Measurements from ENCODE around the gene PLCZ1.
"Not testable (repeated sequence)": the region's sequence is repeated elsewhere in the genome, so short reads cannot be mapped to it uniquely, and the experiment has no call there.

The PLCZ1 gene

DNA sequence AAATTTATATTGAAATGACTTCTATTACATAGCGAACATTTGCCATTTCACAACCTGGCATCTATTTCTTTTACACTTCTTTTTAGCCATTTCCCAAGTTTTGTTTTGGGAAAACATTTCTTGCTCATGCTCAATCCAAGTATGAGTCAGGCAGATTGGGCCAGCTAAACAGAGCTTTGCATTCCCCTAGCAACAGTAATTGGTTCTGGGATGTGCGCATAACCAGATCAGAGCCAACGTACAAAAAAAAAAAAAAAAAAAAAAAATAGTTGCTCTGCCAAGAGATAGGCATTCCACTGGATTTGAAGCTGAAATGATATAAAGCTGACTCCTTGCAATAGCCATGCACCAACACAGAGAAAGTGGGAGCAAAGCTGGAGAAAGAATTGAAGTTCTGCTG lies 37.5 kb downstream of the PLCZ1 start:
- DNase-seq = no peak

DNA sequence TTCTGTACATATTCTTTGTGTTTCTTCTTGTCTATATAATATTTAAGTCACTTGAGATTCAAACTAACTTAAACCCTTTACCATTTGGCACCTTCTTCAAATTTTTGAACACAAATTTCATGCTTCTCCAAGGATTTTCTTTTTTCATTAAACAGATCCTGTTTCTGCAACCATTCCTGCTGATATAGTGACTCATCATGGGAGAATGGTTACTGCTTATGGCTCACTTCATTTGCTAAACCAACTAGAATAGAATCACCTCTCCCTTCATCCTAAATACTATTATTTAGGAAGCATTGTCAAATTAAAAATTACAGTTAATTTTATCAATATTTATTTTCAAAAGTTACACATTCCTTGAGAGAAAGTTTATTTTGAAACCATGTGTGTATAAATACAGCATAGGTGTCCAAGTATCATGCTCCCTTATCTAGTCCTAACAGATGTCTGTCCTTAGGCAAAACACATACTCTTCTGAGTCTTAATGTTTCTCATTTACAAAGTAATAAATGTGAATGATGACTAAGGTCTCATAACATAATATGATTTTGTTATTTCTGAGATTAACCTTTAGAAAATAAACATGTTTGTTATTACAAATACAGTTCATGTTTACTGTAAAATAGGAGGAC lies 40.7 kb downstream of the PLCZ1 start:
- no peak for DNase-seq

DNA sequence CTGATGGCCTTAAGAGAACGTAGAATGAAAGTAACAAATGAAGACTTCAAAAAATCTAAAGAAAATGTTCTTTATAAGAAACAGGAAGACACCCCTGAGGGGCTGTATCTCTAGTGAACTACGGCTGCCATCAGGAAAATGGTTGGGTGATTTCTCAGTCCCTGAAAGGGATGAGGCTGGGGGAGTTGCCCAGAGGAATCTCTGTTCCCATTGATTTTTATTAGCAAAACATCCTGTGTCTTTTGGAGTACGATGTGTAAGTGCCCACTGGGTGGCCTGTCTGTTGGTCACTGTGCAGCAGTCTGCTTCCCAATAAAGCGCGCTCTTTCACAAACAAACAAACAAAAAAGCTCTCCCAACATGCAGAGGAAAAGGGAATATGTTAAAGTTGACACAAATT lies 43.8 kb downstream of the PLCZ1 start:
- not testable (repeated sequence) for DNase-seq

DNA sequence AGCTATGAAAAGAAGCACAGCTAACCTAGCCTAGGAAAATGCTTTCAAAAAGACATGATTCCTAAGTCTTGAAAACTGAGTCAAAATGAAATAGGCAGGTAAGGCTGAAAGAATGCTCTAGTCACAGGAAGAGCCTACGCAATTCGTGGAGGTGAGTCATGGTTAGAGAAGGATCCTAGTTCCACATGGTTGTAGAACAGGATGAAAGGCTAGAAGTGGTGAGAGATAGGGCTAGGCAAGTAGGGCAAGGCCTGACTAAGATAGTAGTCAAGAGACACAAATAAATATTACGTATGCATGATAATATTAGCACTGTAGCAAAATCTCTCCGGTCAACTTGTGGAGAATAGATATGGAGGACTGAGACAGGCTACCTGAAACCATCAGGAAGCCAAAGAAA lies 47.2 kb downstream of the PLCZ1 start:
- no peak for DNase-seq

DNA sequence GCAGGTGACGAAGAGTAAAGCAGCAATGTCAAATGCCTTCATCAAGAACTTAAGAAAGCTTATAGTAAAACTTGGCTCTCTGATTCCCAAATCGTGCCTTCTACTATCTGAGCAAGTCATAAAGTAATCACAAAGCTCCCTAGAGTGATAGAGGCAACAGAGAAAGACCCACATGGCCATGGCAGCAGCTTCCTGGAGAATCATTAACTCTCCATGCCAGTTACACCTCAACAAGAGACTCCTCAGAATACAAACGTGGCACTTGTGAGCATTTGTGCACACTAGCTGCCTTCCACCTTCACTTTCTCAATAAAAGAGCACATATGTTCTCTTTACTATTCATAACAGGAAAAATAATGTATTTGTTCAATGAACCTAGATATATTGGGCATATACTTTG lies 48.0 kb downstream of the PLCZ1 start:
- DNase-seq = no peak

DNA sequence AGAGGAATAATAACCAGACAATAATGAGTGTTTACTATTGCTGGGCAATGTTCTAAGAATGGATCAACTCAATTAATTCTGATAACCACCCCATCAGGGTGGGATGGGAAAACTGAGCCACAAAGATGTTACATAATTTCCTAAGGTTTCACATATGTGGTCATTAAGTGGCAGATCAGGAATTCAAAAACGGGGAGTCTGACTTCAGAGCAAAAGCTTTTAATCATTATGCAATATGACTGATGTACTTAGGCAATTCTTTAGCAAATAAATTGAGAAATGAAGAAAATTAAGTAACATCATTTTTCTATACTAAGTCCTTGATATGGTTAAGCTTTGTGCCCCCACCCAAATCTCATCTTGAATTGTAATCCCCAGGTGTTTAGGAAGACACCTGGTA lies 53.4 kb downstream of the PLCZ1 start:
- DNase-seq = no peak

DNA sequence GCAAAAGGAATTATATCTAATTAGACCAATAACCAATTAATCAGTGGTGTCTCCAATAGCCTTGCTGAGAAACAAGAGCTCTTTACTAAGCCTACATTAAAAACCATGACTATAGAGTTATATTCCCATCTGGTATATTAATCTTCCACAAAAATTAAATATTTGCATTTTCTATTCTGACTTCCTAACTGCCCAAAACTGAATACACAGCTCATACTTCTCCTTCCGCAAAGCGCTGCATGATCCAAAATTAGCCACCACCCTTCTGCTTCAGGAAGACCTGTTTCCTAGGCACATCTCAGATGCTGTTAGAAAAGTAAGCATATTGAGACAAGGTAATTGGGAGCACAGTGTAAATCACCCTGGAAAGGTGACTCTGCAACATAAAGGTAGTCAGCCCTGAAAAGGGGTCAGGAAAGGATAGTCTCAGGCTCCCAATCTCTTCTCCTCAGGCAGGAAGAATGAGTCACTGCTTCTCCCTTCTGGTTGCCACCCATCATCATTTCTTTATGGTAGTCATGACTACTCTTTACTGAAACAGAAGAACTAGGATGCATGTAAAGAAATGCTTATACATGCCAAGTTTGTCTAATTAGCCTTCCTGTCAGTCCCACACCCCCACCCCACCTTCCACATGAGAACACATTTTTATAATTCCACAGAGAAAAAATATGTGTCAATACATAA lies 54.3 kb downstream of the PLCZ1 start:
- DNase-seq = no peak

DNA sequence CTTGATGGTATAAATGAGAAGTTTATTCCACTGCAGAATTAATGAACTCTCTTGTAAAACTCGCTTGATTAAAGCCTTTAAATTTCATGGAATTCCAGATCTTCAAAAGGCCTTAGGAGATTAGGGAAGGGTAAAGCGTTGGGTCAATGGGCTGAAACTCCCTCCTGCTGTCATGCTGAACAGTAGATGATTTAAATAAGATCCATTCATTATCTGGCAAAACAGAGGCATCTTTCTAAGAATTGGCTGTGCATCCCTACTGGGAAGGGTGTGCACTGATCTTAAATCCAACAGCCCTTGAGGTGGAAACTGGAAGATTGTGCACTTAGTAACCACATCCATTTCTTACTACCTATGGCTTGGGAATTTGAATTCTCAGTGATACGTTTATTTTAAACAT lies 56.0 kb downstream of the PLCZ1 start:
- no peak for DNase-seq

DNA sequence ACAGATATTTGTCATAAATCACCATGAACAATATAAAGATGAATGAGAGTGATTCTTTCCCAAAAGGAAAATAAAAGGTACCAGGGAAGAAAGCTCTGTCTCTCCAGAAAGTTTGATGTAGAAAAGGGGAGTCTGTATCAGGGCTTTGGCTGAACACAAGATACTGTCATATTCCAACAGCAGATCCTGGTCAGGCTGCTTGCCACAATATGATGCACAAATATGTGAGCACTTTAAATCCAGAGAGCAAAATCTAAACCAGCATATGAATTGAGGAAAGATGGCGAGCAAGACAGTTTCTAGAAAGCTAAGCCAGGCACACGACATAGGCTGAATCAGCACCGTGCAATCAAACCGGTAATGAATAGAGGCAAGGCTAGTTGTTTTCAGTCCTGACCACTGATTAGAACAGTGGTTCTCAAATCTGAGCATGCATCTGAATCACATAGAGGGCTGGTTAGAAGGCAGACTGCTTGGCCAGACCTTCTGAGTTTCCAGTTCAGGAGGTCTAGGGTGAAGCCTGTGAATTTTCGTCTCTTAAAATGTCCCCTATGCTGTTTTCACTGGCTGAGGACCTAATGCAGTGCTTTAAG lies 60.7 kb downstream of the PLCZ1 start:
- DNase-seq = no peak

DNA sequence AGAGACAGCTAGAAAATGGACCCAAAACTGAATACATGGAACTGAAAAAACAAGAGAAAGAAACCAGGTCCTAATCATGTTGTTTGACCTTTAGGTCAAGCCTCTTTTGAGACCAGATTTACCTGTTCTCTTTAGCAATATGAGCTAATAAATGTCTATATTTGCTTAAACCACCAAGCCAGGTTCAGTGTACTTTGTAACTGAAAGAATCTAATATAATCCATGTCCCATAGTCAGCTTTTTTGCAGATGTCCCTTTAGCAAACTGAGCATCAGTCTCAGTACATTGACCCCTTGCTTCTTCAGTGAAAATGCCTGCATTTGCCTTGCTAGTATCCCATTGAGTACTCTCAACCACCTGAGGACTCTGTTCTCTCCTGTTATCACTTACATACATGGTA lies 61.7 kb downstream of the PLCZ1 start:
- no peak for DNase-seq

DNA sequence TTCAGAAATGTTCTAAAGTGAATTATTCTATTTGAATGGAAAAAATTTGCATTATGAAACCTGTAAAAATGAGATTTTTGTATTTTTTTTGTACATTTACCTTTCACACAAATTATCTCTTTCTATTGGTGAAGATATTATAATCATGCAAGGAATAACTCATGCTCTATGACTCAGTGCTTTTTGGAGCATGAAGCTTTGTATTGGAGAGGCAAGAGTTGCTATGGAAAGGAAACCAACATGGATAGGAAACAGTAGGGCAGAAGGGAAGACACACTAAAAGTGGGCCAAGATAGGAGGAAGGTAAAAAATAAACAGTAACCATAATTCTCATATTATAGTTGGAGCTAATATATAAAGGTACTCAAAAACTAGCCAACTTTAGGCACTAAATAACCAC lies 79.0 kb downstream of the PLCZ1 start:
- DNase-seq = no peak

DNA sequence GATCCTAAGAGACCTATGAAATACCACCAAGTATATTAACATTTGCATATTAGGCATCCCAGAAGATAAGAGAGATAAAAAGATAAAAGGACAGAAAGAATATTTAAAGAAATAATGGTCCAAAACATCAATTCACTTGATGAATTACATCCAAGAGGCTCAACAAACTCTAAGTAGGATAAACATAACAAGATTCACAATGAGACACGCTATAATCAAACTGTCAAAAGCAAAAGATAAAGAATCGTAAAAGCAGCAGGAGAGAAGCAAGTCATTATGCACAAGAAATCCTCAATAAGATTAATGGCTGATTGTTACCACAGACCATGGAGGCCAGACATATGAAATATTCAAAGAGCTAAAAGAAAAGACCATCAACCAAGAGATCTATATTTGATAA lies 79.6 kb downstream of the PLCZ1 start:
- DNase-seq = no peak

DNA sequence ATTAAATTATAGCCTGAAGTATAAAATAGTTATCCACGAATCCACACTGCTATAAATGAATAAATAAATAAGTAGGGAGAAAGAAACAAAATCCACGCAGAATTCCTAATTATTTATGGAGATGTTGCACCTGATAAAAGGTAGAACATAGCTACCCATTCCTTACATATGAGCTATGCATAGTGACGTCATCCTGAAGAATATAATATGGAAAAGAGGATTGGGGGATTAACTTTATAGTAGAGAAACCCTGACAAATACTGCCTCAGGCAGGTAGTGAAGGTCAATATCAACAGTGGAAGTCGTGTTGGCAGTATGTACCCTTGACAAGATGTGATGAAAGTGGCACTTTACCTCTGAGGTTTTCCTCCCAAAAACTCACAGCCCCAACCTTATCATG lies 82.5 kb downstream of the PLCZ1 start:
- DNase-seq = no peak

DNA sequence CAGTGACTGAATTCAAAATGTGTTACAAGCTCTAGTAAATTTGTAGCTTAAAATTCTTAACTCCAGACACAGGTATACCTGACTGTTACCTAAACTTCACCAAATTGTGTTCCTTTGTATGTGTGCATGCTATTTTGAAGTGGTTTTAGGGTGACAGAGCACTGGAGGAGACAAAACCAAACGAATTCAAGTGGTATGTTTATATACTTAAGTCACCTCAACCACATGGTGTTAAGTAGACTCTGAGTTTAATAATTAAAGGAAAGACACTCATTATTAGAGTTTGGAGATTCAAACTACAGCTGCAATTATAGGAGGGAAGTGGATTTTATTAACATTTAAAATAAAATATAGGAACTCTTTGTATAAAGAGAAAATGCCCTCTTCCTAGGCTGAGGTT lies 84.3 kb downstream of the PLCZ1 start:
- DNase-seq = no peak

DNA sequence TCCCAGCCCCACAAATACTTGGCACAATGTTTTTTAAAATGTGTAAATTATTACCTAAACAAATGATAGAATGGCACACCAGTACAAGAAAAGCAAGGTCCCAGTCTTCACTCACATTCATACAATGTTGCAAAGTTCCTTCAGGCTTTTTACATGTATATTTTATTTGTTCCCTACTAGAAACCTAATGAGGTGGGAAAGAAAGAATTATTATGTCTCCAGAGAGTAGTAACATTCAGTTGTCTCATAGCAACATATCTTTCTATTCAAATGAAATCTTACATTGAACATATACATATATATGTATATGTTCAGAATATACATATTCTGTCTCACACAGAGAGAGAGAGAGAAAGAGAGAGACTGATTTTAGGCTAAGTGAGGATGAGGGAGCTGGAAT lies 85.2 kb downstream of the PLCZ1 start:
- DNase-seq = no peak

DNA sequence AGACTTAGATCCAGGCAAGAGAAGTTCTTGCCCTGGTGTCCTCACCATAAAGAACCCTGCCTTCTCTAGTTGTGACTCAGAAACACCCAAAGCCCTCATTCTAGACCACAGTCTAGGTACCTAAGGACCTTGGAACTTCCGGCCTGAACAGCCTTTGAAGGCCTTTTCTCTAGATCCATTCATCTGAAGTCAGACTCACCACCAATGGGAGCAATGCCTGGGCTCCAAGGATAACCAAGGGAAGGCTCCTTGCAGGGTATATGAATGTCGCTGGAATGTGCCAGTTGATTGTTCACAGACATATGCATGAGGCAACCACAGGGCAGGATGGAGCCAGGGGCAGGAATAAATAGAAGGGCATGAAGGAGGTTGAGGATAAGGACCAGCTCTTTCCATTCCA lies 86.3 kb downstream of the PLCZ1 start:
- DNase-seq = no peak

DNA sequence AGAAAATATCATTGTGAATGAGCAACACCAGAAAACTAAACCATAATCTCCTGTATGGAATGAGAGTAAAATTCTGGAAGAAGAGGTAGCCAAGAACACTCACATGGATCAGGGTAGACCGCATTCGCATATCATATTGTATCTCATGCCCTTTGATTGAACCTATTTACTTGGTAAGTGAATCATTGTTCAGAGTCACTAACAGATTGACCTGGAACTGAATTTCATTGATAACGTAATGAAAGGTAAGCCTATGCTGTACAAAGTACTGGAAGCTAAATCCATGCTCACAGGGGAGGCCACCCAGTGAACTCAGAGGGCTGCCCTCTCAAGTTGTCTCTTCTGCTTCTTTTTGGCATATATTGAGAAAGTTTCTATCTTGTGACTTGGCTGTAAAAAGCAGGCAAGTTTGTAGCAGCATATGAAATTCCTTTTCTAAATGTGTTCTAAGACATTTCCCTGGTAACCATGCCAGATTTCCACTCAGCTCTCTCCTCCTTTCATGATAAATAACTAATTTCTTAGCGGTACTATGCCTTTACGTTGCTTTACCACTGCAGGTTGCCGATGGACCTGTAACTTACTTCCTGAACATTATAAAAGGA lies 91.4 kb downstream of the PLCZ1 start:
- no peak for DNase-seq

DNA sequence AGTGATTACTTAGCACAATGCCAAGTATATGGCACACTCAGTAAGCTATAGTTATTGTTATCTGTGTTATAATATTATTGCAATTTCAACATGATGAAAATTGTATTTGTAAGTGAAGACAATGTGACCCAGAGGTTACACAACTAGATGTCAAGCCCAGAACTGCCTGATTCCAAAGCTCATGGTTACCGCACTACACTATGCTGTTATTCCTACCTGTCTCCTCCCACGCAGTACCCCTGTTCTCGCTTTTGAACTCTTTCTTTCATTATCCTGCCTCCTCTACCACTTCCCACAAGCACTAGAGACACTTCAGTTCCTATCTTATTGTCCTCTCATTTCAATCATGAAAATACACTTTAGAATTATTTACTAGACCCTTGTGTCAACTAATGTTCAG lies 93.2 kb downstream of the PLCZ1 start:
- no peak for DNase-seq

DNA sequence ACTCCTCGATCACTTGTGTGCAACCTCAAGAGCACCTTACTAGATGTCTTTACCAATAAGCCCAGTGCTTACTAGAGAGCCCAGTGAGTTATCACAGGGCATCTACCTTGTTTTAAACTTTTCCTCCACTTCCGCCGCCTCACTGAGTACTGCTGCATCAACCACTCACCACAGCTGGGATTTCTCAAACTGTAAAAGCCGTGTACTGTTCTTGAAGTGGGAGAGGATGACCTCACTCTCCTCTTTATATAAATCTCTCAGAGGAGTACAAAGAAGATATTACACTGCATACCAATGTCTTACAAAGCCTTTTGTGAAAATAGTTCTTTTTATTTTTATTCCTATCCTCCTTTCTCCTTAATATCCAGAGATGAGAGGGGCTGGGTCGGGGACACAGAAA lies 94.1 kb downstream of the PLCZ1 start:
- no peak for DNase-seq

DNA sequence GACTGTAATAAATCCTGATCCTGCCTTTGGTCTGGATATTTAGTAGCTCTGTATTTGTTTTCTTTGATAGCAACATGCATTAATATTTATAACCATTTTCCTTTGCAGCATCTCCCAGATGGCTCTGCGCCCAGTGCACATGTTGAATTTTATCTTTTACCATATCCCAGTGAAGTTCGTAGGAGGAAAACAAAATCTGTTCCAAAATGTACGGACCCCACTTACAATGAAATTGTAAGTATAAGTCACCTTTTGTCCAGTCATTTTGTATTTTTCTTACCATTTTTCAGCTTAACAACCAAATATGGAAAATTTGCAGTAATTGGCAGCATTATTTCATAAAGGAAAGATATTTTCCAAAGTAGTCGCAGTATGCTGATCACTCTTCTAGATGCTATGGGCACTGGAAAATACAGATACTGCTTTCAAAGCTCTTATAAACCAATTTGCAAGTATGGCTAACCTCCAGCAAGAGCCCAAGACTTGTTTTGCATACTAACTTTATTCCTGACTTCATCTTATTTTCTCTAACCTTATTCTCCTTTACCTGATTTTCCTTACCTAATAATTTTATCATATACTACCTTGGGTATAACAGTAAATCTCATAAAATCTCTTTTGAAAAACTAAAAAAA lies 97.4 kb downstream of the PLCZ1 start:
- peak; percentile 26 for DNase-seq

DNA sequence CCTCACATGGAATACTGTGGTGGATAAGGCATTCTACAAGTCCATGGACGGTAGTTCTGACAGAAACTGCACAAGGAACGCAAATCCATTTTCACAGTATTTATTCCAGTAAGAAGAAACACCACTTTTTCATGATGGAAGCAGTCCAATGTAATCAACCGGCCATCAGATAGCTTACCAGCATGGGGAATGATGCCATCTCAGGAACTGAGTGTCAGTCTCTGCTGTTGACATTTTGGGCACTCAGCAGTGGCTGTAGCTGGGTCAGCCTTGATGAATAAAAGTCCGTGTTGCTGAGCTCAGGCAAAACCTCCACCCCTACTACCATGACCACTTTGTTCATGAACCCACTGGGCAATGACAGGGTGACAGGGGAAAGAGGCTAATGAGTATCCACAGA lies 103.4 kb downstream of the PLCZ1 start:
- no peak for DNase-seq
